GM19193 (cell line): ENCODE data around the gene SKA1.

Experiments
- POLR2A ChIP-seq: IDR thresholded peaks from 4 replicates; pipeline ENCODE4 v1.6.1; 2011; ENCODE audit not compliant: insufficient read depth, insufficient read length; ENCODE audit errors: extremely low read depth

The SKA1 gene

GRCh38 chr18:50372743-50373142, 2.1 kb upstream of the SKA1 start:
- no peak for TF ChIP-seq POLR2A

- no peak for TF ChIP-seq POLR2A
Observed at GRCh38 chr18:50373561-50374219, 1.2 kb upstream of the SKA1 start.

- TF ChIP-seq POLR2A, result no peak
Observed at GRCh38 chr18:50374220-50374752, 560 bp upstream of the SKA1 start.

DNA sequence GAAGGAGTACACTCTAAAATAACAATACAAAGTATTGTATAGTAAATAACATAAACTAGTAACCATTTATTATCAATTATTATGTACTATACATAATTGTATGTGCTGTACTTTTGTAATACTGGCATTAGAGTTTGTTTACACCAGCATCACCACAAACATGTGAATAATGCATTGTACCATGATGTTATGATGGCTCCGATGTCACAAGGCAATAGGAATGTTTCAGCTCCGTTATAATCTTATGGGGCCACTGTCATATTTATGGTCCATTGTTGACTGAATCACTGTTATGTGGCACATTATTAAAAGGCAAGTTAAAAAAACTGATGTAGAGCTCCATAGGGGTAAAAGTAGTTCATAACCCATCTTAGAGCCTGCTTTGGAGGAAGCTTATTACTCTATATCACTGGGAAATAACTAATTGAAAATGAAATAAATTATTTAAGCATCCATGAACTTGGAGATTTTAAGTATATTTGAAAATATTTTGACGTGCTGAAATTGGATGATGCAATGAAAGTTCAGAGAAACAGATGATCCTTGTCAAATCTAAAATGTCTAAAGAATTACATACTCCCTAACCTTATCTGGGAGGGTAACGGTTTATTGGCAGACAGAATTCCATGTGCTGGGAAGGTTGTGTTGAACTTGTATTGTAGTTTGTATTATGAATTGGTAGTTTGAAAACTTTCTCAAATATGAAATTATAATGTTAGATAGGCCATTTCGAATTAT, 2.4 kb downstream of the SKA1 start:
- no peak for TF ChIP-seq POLR2A

DNA sequence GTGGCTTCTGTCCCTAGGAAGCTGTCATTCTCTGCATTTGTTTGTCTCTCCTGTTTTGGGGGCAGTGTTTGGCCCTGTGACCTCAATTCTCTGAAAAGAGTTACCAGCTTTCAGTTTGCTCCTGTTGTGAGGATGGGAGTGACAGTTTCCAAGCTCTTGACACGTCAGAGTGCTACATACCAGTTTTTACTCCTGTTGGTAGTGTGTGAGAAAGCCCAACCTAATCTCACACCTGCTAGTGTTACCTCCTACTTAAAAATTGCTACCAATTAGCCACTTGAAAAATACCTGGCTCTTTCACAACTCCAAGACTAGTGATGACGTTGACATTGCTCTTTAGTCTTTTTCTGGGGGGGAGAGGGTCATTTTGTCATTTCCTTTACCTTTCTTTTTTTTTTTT, 14.1 kb downstream of the SKA1 start:
- TF ChIP-seq POLR2A, result no peak

DNA sequence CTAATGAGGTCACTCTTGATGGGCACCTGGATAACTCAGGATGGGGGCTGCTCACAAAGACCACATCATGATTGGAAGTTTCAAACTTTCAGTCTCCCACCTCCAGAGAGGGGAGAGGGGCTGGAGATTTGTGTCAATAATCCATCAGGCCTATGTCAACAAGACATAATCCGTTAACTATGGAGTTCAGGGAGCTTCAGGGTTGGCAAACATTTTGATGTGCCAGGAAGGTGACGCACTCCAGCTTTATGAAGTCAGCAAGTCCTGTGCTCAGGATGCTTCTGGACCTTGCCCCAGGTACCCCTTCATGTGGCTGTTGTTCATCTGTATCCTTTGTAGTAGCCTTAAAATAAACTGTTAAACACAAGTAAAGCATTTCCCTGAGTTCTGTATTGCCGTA, 19.0 kb downstream of the SKA1 start:
- no peak for TF ChIP-seq POLR2A

DNA sequence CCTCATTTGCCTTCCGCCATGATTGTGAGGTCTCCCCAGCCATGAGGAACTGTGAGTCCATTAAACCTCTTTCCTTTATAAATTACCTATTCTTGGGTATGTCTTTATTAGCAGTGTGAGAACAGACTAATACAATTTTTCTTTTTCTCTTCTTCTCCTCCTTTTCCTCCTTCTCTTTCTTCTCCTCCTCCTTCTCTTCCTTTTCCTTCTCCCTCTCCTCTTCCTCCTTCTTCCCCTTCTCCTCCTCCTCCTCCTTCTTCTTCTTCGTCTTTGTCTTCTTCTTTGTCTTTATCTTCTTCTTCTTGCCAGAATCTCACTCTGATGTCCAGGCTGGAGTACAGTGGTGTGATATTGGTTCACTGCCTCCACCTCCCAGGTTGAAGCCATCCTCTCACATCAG, 20.2 kb downstream of the SKA1 start:
- no peak for TF ChIP-seq POLR2A

- TF ChIP-seq POLR2A, result no peak
Observed at GRCh38 chr18:50396005-50396660, 21.3 kb downstream of the SKA1 start.

GRCh38 chr18:50397023-50397422, 22.2 kb downstream of the SKA1 start:
- TF ChIP-seq POLR2A, result no peak

- no peak for TF ChIP-seq POLR2A
Observed at GRCh38 chr18:50398099-50398498, 23.3 kb downstream of the SKA1 start.

DNA sequence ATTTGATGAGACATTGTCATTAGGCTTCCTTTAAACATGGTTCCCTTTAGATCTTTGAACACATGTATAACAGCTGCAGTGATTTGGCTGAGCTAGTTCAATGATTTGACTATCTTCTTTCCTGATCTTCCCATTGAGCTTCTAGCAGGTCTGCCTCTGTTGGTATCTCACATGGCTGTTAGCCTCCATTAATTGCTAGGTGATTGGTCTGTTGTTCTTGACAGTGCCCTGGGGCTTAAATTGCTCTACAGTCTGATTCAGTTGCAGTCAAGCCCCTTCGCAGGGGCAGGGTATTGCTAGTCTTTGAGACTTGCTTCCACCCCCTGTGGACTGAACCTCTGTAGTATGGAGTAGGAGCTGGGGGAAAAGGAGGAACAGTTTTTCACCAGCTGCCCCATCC, 24.1 kb downstream of the SKA1 start:
- TF ChIP-seq POLR2A, result no peak

DNA sequence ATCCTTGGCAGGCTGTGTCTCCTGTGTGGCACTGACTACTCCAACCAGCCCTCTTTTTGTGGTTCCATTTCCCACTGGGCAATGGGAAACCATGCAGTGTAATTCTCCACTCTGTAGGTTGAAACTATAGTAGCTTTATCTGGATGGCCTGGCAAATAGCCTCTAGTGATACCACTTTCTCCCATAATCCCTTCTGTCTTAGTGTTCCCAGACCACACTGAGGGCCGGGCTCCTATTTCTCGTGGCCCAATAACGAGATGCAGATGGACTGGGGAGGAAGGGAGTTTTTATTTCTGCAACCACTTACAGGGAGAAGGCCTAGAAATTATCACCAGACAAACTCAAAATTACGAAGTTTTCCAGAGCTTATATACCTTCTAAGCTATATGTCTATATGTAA, 24.7 kb downstream of the SKA1 start:
- TF ChIP-seq POLR2A, result no peak

- no peak for TF ChIP-seq POLR2A
Observed at GRCh38 chr18:50401295-50401694, 26.4 kb downstream of the SKA1 start.

GRCh38 chr18:50401888-50402287, 27.0 kb downstream of the SKA1 start:
- no peak for TF ChIP-seq POLR2A

- TF ChIP-seq POLR2A, result no peak
Observed at GRCh38 chr18:50405582-50406271, 30.9 kb downstream of the SKA1 start.
